Measurements from ENCODE around the gene NR2F1. TPM values are rescaled to one million over a fixed set of nuclear protein-coding genes. Genes with fewer than 3 reads are reported as not detected.
A peak's percentile ranks its signal among the peaks of the same experiment; 100 is the strongest.

The NR2F1 gene
- total RNA-seq, 1 experiment from 2014 or later: 88.4 TPM

GRCh38 chr5:93577854-93578812 lies 4.9 kb upstream of the NR2F1 start:
- Histone ChIP-seq H3K4me1 (ENCODE audit: insufficient read depth, low read length) (peaks cover 27% of the 10 kb centered on the region), H3K4me2 (ENCODE audit: low read length) (peak overlapping the region; percentile 91), H4K20me1 (ENCODE audit: low read length) (no peaks in the 10 kb centered on the region), H3F3A (ENCODE audit: low read length, unreplicated experiment) (no peaks in the 10 kb centered on the region), H3K9ac (ENCODE audit: low read length) (peak overlapping the region; percentile 89), H3K4me3 (ENCODE audit: low read length) (peak overlapping the region; percentile 86), H2AFZ (ENCODE audit: low read length) (peak overlapping the region; percentile 67; the same call in 1 of the 2 replicates), H3K9me2 (replicated peaks; ENCODE audit: low read length) (no peaks in the 10 kb centered on the region), H3K27me3 (ENCODE audit: low read length) (no peaks in the 10 kb centered on the region), H3K79me2 (ENCODE audit: low read length) (peaks cover 83% of the 10 kb centered on the region), H3K27ac (ENCODE audit: low read length) (peak overlapping the region; percentile 70), H3K36me3 (ENCODE audit: low read depth, low read length) (peaks cover 18% of the 10 kb centered on the region), H3K9me3 (ENCODE audit: low read length) (no peaks in the 10 kb centered on the region)
- intact Hi-C loops (cut with micrococcal nuclease): loop anchor here (5.0 kb wide), 2 partner anchors 151 to 1671 kb away; no protein-coding TSS in a partner anchor
- ATAC-seq (no peak), DNase-seq (no peak)
- no TSS peak for BruUV-seq (replicated peaks)
- TF ChIP-seq EZH2 (IDR thresholded peaks at IDR 0.05; ENCODE audit: low read length, unreplicated experiment) (no peak), CTCF (conservative IDR thresholded peaks at IDR 0.05; ENCODE audit: low read depth, low read length) (no peak), EZH2phosphoT487 (IDR thresholded peaks at IDR 0.05; ENCODE audit: borderline replicate concordance, low read length) (no peak)
- POLR2A ChIA-PET (ENCODE audit: unreplicated experiment): interaction anchor here (0.7 kb wide), 1 partner anchor 116 kb away, joined by 7 read pairs; no protein-coding TSS in a partner anchor
- CTCF ChIA-PET: no interaction called here

- H3K27ac ChIP-seq (ENCODE audit: low read length): peak overlapping the region; percentile 70
- H3K9me2 ChIP-seq (replicated peaks; ENCODE audit: low read length): no peaks in the 10 kb centered on the region
- H3K36me3 ChIP-seq (ENCODE audit: low read depth, low read length): peaks cover 10% of the 10 kb centered on the region; the same call in 1 of the 2 replicates
- CTCF ChIA-PET: no interaction called here
- no TSS peak for BruUV-seq (replicated peaks)
- no peaks in the 10 kb centered on the region for H3K9me3 ChIP-seq (ENCODE audit: low read length)
- H4K20me1 ChIP-seq (ENCODE audit: low read length): no peaks in the 10 kb centered on the region
- peaks cover 27% of the 10 kb centered on the region for H3K4me1 ChIP-seq (ENCODE audit: insufficient read depth, low read length)
- TF ChIP-seq EZH2phosphoT487 (IDR thresholded peaks at IDR 0.05; ENCODE audit: borderline replicate concordance, low read length) (no peak), EZH2 (IDR thresholded peaks at IDR 0.05; ENCODE audit: low read length, unreplicated experiment) (no peak), CTCF (conservative IDR thresholded peaks at IDR 0.05; ENCODE audit: low read depth, low read length) (no peak)
- intact Hi-C loops (cut with micrococcal nuclease): loop anchor here (5.0 kb wide), 2 partner anchors 152 to 1672 kb away; no protein-coding TSS in a partner anchor
- POLR2A ChIA-PET (ENCODE audit: unreplicated experiment): interaction anchor here (0.5 to 0.7 kb wide), 3 partner anchors 115 to 416 kb away, joined by 3 to 7 read pairs (median 4); no protein-coding TSS in a partner anchor
- H3F3A ChIP-seq (ENCODE audit: low read length, unreplicated experiment): no peaks in the 10 kb centered on the region
- peak; percentile 89 for DNase-seq
- peak overlapping the region; percentile 89 for H3K9ac ChIP-seq (ENCODE audit: low read length)
- H3K4me2 ChIP-seq (ENCODE audit: low read length): peak overlapping the region; percentile 91
- no peaks in the 10 kb centered on the region for H3K27me3 ChIP-seq (ENCODE audit: low read length)
- H3K4me3 ChIP-seq (ENCODE audit: low read length): peak overlapping the region; percentile 86
- ATAC-seq: peak; percentile 23
- peak overlapping the region; percentile 85 for H2AFZ ChIP-seq (ENCODE audit: low read length)
- peaks cover 82% of the 10 kb centered on the region for H3K79me2 ChIP-seq (ENCODE audit: low read length)
Measured at GRCh38 chr5:93578813-93579691, 4.0 kb upstream of the NR2F1 start.
